Natural killer cell (primary cell): ENCODE measurements around the gene CADM1. TPM values are rescaled to one million over a fixed set of nuclear protein-coding genes. Genes with fewer than 3 reads are reported as not detected.

Source experiments
- ATAC-seq, 3 donors: fragments of 150-1000 bp in 2 of 3; fragments of 200-7000 bp in 1 of 3; cut with Tn5 transposase; 1 replicate in 1 of 3; 2 replicates in 2 of 3; pipeline ENCODE4 v1.10.0; 2021; ENCODE audit warnings: mild to moderate bottlenecking in 2 of 3, moderate library complexity in 2 of 3
- DNase-seq, 2 donors: peaks; one replicate each; pipeline versions ENCODE4 v3.0.0 to v3.0.0-alpha.2; 2013 to 2021; ENCODE audit warnings: mixed read lengths in 1 of 2
- H3K27ac ChIP-seq: one replicate; pipeline ENCODE4 v1.5.1; 2013; ENCODE audit warnings: mild to moderate bottlenecking, low read length
- H3K27me3 ChIP-seq: one replicate; pipeline ENCODE4 v1.6.1; 2013; ENCODE audit warnings: low read length; ENCODE audit not compliant: control insufficient read depth, insufficient read depth
- H3K36me3 ChIP-seq: one replicate; pipeline ENCODE4 v1.6.1; 2013; ENCODE audit warnings: low read length; ENCODE audit not compliant: control insufficient read depth, insufficient read depth
- H3K4me1 ChIP-seq: one replicate; pipeline ENCODE4 v1.6.1; 2013; ENCODE audit warnings: low read length; ENCODE audit not compliant: control insufficient read depth, insufficient read depth
- H3K4me3 ChIP-seq: one replicate; pipeline ENCODE4 v1.5.1; 2013; ENCODE audit warnings: low read length
- H3K9me3 ChIP-seq: one replicate; pipeline ENCODE4 v1.6.1; 2013; ENCODE audit warnings: low read length; ENCODE audit not compliant: control insufficient read depth, insufficient read depth
- H3K27ac Mint-ChIP-seq, 2 donors: one replicate each; pipeline ENCODE4 v1.8.0; 2022; ENCODE audit warnings: mild to moderate bottlenecking in 2 of 2, mixed read lengths in 2 of 2, moderate library complexity in 1 of 2
- H3K27me3 Mint-ChIP-seq, 2 donors: one replicate each; pipeline ENCODE4 v1.8.0; 2022; ENCODE audit warnings: low read depth in 2 of 2, mixed read lengths in 2 of 2
- H3K36me3 Mint-ChIP-seq: one replicate; pipeline ENCODE4 v1.8.0; 2022; ENCODE audit warnings: mixed read lengths
- H3K4me1 Mint-ChIP-seq, 2 donors: one replicate each; pipeline ENCODE4 v1.8.0; 2022; ENCODE audit warnings: mixed read lengths in 2 of 2
- H3K4me3 Mint-ChIP-seq: one replicate; pipeline ENCODE4 v1.8.0; 2022; ENCODE audit warnings: mild to moderate bottlenecking, moderate library complexity, mixed read lengths
- H3K9me3 Mint-ChIP-seq, 2 donors: one replicate each; pipeline ENCODE4 v1.8.0; 2022; ENCODE audit warnings: mixed read lengths in 2 of 2
- WGBS: methylation state at CpG from one replicate; pipeline ENCODE4 v1.1.7; 2013; ENCODE audit warnings: missing lambda C conversion rate; ENCODE audit not compliant: insufficient coverage; 5-methylcytosine and 5-hydroxymethylcytosine counted together
- intact Hi-C: fragments of 100-400 bp; cut with micrococcal nuclease; formaldehyde crosslinking; loops from one replicate; pipeline ENCODE4 v1.14.2; 2022
- total RNA-seq, 4 donors: library from RNA; stranded (reverse); fragments of 120-200 nt in 1 of 4; gene quantifications; one replicate each; pipeline versions ENCODE4 v1.2.3 to v1.2.4, GENCODE V29; 2013 to 2022
- TF ChIP-seq, protein P1 (sequence below): fragments of 200-600 bp; IDR thresholded peaks from one replicate; pipeline ENCODE4 v1.8.0; 2022; ENCODE audit warnings: antibody characterized with exemption

Gene CADM1
- total RNA-seq, 3 donors from 2014 or later (not counting 1 experiment from before 2014, with no cell fraction given): 3.2 to 4.2 (median 3.9) TPM

DNA sequence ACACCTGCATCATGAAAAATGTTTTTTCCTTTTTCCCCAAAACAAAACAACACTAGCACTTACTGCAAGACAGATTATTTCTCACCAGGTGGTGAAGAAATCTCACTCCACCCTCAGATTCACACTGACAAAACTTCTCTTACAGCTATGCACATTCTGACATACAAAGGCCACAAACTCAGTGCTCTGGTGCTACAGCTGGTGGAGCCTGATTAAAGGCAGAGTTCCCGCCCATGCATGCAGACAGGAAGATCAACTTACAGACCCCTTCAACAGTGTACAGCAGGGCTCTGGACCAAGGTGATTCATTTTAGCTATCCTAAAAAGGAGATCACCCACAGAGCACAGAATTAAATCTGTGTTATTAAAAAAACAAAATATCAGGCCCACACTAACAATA is 112.6 kb downstream of the CADM1 start:
- Histone ChIP-seq H3K4me1 (no peaks in the 10 kb centered on the region), H3K36me3 (no peaks in the 10 kb centered on the region), H3K4me3 (no peak overlapping the region), H3K9me3 (no peaks in the 10 kb centered on the region), H3K27ac (no peak overlapping the region), H3K27me3 (peaks cover 8% of the 10 kb centered on the region)
- no peak for DNase-seq
- Mint-ChIP-seq H3K27ac (no peak overlapping the region), H3K4me3 (no peak overlapping the region), H3K36me3 (no peaks in the 10 kb centered on the region), H3K27me3 (peaks cover 10 to 47% of the 10 kb centered on the region in 2 donors), H3K9me3 (no peaks in the 10 kb centered on the region), H3K4me1 (no peaks in the 10 kb centered on the region)
- intact Hi-C loops: no loop called here
- 67% methylated on average over 1 of the region's 1 CpG for WGBS
- no peak for ATAC-seq
- TF ChIP-seq, protein P1, sequence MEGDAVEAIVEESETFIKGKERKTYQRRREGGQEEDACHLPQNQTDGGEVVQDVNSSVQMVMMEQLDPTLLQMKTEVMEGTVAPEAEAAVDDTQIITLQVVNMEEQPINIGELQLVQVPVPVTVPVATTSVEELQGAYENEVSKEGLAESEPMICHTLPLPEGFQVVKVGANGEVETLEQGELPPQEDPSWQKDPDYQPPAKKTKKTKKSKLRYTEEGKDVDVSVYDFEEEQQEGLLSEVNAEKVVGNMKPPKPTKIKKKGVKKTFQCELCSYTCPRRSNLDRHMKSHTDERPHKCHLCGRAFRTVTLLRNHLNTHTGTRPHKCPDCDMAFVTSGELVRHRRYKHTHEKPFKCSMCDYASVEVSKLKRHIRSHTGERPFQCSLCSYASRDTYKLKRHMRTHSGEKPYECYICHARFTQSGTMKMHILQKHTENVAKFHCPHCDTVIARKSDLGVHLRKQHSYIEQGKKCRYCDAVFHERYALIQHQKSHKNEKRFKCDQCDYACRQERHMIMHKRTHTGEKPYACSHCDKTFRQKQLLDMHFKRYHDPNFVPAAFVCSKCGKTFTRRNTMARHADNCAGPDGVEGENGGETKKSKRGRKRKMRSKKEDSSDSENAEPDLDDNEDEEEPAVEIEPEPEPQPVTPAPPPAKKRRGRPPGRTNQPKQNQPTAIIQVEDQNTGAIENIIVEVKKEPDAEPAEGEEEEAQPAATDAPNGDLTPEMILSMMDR: no peak

DNA sequence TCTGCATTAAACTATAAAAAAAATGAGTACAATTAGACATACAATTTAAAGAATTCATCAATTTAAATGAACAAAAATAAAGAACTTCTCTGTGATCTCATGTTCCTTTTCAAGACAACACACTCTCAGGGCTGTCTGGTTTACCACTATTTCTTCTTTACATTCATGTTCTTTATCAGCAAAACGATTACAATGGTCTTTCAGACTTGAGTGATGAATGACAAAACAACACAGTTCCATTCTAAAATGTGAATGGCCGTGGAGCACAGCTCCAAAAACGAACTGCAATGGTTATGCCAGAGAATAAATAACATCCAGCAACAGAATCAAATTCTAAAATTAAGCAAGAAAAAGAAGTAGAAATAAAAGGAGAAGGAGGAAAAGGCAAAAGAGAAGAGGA is 113.1 kb downstream of the CADM1 start:
- Mint-ChIP-seq H3K36me3 (no peaks in the 10 kb centered on the region), H3K27me3 (peaks cover 10 to 47% of the 10 kb centered on the region in 2 donors), H3K4me1 (no peaks in the 10 kb centered on the region), H3K27ac (no peak overlapping the region), H3K4me3 (no peak overlapping the region), H3K9me3 (no peaks in the 10 kb centered on the region)
- no peak for DNase-seq
- no peaks in the 10 kb centered on the region for H3K36me3 ChIP-seq
- H3K9me3 ChIP-seq: no peaks in the 10 kb centered on the region
- H3K27ac ChIP-seq: no peak overlapping the region
- H3K4me1 ChIP-seq: no peaks in the 10 kb centered on the region
- TF ChIP-seq, protein P1: no peak
- ATAC-seq: no peak
- no peak overlapping the region for H3K4me3 ChIP-seq
- intact Hi-C loops: no loop called here
- WGBS: 41% methylated on average over 3 of the region's 3 CpGs
- peaks cover 8% of the 10 kb centered on the region for H3K27me3 ChIP-seq

DNA sequence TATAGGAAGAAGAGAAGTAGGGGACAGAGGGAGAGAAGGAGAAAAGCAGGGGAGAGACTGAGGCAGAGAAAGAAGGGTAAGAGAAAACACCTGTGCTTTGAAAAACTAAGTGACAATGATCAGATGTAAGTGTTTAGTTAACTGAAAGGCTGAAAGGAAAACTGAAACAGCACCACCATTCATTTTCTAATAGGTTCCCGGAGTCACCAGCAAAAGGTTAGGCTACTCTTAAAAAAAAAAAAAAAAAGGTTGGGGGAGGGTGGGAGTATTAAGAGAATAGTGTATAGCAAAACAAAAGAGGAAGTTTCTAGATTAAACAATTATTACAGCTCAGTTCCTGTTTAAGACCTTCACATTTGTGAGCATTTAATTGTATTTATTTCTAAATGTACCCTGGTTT is 113.8 kb downstream of the CADM1 start:
- H3K27me3 Mint-ChIP-seq: peaks cover 10 to 42% of the 10 kb centered on the region in 2 donors
- no peak for DNase-seq
- H3K27ac ChIP-seq: no peak overlapping the region

DNA sequence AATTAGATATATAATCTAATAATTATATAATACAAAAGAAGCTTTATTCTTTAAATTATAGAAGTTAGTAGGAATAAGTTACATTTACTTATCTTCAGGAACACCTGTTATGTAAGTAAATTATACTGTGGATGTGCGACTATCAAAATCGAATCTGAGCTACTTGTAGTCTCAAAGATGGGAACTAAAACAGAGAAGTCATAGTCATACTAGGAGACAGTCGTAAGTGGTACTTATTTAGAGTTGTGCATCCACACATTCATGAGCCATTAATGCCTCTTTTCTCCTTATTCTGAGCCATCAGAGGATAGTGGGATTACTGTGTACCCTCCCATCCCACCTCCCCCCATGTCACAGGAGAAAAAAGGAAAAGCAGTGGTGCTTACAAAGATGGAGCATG is 114.4 kb downstream of the CADM1 start:
- Mint-ChIP-seq H3K4me3 (no peak overlapping the region), H3K36me3 (no peaks in the 10 kb centered on the region), H3K27ac (no peak overlapping the region), H3K9me3 (no peaks in the 10 kb centered on the region), H3K27me3 (peaks cover 10 to 35% of the 10 kb centered on the region in 2 donors), H3K4me1 (no peaks in the 10 kb centered on the region)
- H3K27me3 ChIP-seq: peaks cover 8% of the 10 kb centered on the region
- WGBS: 90% methylated on average over 2 of the region's 3 CpGs
- no peak for ATAC-seq
- no peaks in the 10 kb centered on the region for H3K36me3 ChIP-seq
- TF ChIP-seq, protein P1: no peak
- no peaks in the 10 kb centered on the region for H3K4me1 ChIP-seq
- H3K27ac ChIP-seq: no peak overlapping the region
- no peak for DNase-seq
- H3K4me3 ChIP-seq: no peak overlapping the region
- H3K9me3 ChIP-seq: no peaks in the 10 kb centered on the region
- intact Hi-C loops: no loop called here

More for the DNA sequence above, 113.8 kb downstream of the CADM1 start:
- no peaks in the 10 kb centered on the region for H3K9me3 Mint-ChIP-seq
- peaks cover 8% of the 10 kb centered on the region for H3K27me3 ChIP-seq
- H3K36me3 ChIP-seq: no peaks in the 10 kb centered on the region
- H3K4me3 Mint-ChIP-seq: no peak overlapping the region
- TF ChIP-seq, protein P1: no peak
- no peak for ATAC-seq
- no peak overlapping the region for H3K4me3 ChIP-seq
- no peaks in the 10 kb centered on the region for H3K36me3 Mint-ChIP-seq
- intact Hi-C loops: no loop called here
- H3K27ac Mint-ChIP-seq: no peak overlapping the region
- H3K4me1 Mint-ChIP-seq: no peaks in the 10 kb centered on the region
- no peaks in the 10 kb centered on the region for H3K4me1 ChIP-seq
- no CpG with 5 or more reads among the region's 1 CpG for WGBS
- H3K9me3 ChIP-seq: no peaks in the 10 kb centered on the region
